Fibroblast of lung (primary cell): ENCODE data around the gene SLIT3.

ENCODE experiments used
- EZH2 ChIP-seq: IDR thresholded peaks from 2 replicates; pipeline ENCODE4 v1.5.1; 2012; ENCODE audit warnings: low read length, control low read depth, mild to moderate bottlenecking; ENCODE audit errors: missing control alignments
- TF ChIP-seq, protein P1 (sequence below), 2 donors: IDR thresholded peaks in 1 of 2; conservative IDR thresholded peaks in 1 of 2; 1 replicate in 1 of 2; 2 replicates in 1 of 2; pipeline ENCODE4 v1.5.1; 2011 to 2012; ENCODE audit warnings: low read length in 2 of 2, control low read depth in 1 of 2, inconsistent platforms in 1 of 2, low read depth in 1 of 2, mild to moderate bottlenecking in 1 of 2

DNA sequence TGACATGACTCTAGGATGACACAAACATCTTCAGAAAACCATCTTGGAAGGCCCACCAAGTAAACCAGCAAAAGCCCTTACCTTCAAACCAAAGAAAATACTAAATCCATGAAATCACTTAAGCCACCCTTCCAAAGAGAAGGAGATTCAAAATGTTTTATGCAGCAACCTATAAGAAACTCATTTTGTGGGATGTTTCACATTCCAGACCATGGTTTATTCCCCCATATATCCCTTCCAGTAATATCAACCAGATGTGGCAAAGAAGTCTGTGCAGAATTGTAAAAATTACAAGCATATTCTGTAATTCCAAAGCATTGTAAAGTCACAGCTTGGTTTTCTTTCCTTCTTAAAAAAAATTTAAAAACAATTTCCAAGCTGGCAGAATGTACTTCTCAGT, 117.4 kb downstream of the SLIT3 start:
- no peak for TF ChIP-seq EZH2
- TF ChIP-seq, protein P1, sequence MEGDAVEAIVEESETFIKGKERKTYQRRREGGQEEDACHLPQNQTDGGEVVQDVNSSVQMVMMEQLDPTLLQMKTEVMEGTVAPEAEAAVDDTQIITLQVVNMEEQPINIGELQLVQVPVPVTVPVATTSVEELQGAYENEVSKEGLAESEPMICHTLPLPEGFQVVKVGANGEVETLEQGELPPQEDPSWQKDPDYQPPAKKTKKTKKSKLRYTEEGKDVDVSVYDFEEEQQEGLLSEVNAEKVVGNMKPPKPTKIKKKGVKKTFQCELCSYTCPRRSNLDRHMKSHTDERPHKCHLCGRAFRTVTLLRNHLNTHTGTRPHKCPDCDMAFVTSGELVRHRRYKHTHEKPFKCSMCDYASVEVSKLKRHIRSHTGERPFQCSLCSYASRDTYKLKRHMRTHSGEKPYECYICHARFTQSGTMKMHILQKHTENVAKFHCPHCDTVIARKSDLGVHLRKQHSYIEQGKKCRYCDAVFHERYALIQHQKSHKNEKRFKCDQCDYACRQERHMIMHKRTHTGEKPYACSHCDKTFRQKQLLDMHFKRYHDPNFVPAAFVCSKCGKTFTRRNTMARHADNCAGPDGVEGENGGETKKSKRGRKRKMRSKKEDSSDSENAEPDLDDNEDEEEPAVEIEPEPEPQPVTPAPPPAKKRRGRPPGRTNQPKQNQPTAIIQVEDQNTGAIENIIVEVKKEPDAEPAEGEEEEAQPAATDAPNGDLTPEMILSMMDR (conservative IDR thresholded peaks at IDR 0.05 in 1 of 2, IDR thresholded peaks at IDR 0.05 in 1 of 2; ENCODE audit: low read depth in 1 of 2, low read length in 2 of 2): no peak
